Measurements from ENCODE around the gene ATP6V0A4.

Gene ATP6V0A4

DNA sequence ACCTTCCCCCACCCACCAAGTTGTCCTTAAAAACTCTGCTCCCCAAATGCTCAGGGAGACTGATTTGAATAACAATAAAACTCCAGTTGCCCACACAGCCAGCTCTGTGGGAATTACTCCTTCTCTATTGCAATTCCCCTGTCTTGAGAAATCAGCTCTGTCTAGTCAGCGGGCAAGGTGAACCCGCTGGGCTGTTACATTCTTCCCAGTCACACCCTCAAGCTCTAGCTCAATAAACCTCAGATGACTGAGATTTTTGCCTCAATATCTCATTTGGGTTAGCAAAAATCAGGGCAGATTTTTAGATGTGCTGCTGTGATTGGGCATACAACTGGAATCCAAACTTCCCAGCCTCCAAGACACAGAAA, 129.8 kb downstream of the ATP6V0A4 start:
- Histone ChIP-seq H3K4me1 (ENCODE audit: insufficient read depth, low read length) (no peaks in the 10 kb centered on the region), H3K9ac (ENCODE audit: low read depth, low read length) (no peak overlapping the region), H3K9me3 (ENCODE audit: insufficient read depth, low read length, severe bottlenecking) (no peaks in the 10 kb centered on the region), H3K4me3 (ENCODE audit: low read depth in 1 of 2, low read length in 2 of 2) (no peak overlapping the region), H4K20me1 (ENCODE audit: insufficient read depth, low read length) (no peaks in the 10 kb centered on the region), H2AFZ (ENCODE audit: low read depth, low read length) (no peak overlapping the region), H3K4me2 (ENCODE audit: insufficient read depth, low read length) (no peak overlapping the region), H3K36me3 (ENCODE audit: insufficient read depth, low read length) (no peaks in the 10 kb centered on the region), H3K27me3 (ENCODE audit: insufficient read depth, low read length, poor library complexity) (no peaks in the 10 kb centered on the region), H3K79me2 (ENCODE audit: insufficient read depth, low read length) (no peaks in the 10 kb centered on the region), H3K27ac (ENCODE audit: low read length) (no peak overlapping the region)
- TF ChIP-seq, protein P1, sequence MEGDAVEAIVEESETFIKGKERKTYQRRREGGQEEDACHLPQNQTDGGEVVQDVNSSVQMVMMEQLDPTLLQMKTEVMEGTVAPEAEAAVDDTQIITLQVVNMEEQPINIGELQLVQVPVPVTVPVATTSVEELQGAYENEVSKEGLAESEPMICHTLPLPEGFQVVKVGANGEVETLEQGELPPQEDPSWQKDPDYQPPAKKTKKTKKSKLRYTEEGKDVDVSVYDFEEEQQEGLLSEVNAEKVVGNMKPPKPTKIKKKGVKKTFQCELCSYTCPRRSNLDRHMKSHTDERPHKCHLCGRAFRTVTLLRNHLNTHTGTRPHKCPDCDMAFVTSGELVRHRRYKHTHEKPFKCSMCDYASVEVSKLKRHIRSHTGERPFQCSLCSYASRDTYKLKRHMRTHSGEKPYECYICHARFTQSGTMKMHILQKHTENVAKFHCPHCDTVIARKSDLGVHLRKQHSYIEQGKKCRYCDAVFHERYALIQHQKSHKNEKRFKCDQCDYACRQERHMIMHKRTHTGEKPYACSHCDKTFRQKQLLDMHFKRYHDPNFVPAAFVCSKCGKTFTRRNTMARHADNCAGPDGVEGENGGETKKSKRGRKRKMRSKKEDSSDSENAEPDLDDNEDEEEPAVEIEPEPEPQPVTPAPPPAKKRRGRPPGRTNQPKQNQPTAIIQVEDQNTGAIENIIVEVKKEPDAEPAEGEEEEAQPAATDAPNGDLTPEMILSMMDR (IDR thresholded peaks at IDR 0.05; ENCODE audit: borderline replicate concordance, extremely low read depth, low read length, poor library complexity, severe bottlenecking): no peak
- no peak for TF ChIP-seq EZH2 (IDR thresholded peaks at IDR 0.05; ENCODE audit: borderline replicate concordance, low read depth, low read length, severe bottlenecking)
- DNase-seq (no peak), ATAC-seq (ENCODE audit: insufficient read depth, low read depth) (no peak)

DNA sequence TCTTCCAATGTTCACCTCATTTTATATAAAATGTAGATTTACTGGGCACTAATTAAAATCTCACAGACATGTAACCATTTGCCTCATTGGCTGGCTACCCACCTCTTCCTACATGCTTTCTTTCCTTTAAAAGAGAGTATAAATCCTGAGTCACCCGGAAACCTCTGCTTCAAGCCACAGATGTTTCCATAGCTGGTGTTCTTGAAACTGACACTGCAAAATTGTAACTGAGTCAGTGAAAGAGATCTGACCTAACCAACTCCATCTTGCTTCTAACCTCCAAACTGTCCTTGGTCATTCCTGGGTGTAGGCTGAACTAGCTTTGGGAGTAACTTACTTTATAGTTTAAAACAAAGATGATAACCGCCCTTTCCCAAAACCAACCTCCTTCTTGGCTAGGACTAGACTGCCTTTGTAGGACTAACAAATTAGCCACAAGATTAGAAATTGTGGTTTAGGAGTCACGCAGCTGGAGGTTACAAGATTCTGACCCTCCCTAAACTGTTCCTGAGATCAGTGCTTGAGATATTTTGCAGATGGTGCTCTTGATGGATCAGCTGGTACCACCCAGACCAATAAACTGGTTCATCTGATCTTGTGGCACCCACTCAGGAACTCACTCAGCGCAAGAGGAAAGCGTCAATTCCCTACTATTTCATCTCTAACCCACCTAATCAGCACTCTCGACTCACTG, 130.3 kb downstream of the ATP6V0A4 start:
- H3K79me2 ChIP-seq (ENCODE audit: insufficient read depth, low read length): no peaks in the 10 kb centered on the region
- no peak overlapping the region for H3K27ac ChIP-seq (ENCODE audit: low read length)
- H2AFZ ChIP-seq (ENCODE audit: low read depth, low read length): no peak overlapping the region
- no peaks in the 10 kb centered on the region for H3K9me3 ChIP-seq (ENCODE audit: insufficient read depth, low read length, severe bottlenecking)
- no peaks in the 10 kb centered on the region for H4K20me1 ChIP-seq (ENCODE audit: insufficient read depth, low read length)
- H3K36me3 ChIP-seq (ENCODE audit: insufficient read depth, low read length): no peaks in the 10 kb centered on the region
- no peak overlapping the region for H3K9ac ChIP-seq (ENCODE audit: low read depth, low read length)
- TF ChIP-seq EZH2 (IDR thresholded peaks at IDR 0.05; ENCODE audit: borderline replicate concordance, low read depth, low read length, severe bottlenecking): no peak
- TF ChIP-seq, protein P1 (IDR thresholded peaks at IDR 0.05; ENCODE audit: borderline replicate concordance, extremely low read depth, low read length, poor library complexity, severe bottlenecking): no peak
- DNase-seq: no peak
- H3K27me3 ChIP-seq (ENCODE audit: insufficient read depth, low read length, poor library complexity): no peaks in the 10 kb centered on the region
- ATAC-seq (ENCODE audit: insufficient read depth, low read depth): no peak
- no peak overlapping the region for H3K4me2 ChIP-seq (ENCODE audit: insufficient read depth, low read length)
- H3K4me3 ChIP-seq (ENCODE audit: low read depth in 1 of 2, low read length in 2 of 2): no peak overlapping the region
- H3K4me1 ChIP-seq (ENCODE audit: insufficient read depth, low read length): no peaks in the 10 kb centered on the region

DNA sequence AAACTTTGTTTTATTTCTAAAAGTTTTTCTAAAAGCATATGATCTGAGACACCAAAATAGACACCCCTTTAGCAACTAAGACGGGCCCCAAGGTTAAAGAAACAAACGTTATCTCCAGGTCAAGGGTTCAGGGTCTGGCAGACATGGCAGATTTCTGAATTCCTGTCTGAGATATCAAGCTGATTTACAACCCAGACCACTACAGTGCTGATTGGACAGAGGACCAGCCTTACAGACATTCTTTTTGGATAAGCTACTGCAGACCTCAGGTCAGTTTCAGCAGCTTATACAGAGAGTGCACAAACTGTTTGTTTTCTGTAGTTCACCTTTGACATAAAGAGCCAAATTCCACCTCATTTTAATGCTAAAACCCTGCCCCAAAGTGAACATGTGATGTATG, 131.6 kb downstream of the ATP6V0A4 start:
- Histone ChIP-seq H3K27ac (ENCODE audit: low read length) (no peak overlapping the region), H3K79me2 (ENCODE audit: insufficient read depth, low read length) (no peaks in the 10 kb centered on the region), H3K4me3 (ENCODE audit: low read depth in 1 of 2, low read length in 2 of 2) (no peak overlapping the region), H2AFZ (ENCODE audit: low read depth, low read length) (no peak overlapping the region), H3K4me1 (ENCODE audit: insufficient read depth, low read length) (no peaks in the 10 kb centered on the region), H3K9me3 (ENCODE audit: insufficient read depth, low read length, severe bottlenecking) (no peaks in the 10 kb centered on the region), H3K36me3 (ENCODE audit: insufficient read depth, low read length) (no peaks in the 10 kb centered on the region), H3K4me2 (ENCODE audit: insufficient read depth, low read length) (no peak overlapping the region), H3K27me3 (ENCODE audit: insufficient read depth, low read length, poor library complexity) (no peaks in the 10 kb centered on the region), H3K9ac (ENCODE audit: low read depth, low read length) (no peak overlapping the region), H4K20me1 (ENCODE audit: insufficient read depth, low read length) (no peaks in the 10 kb centered on the region)
- TF ChIP-seq EZH2 (IDR thresholded peaks at IDR 0.05; ENCODE audit: borderline replicate concordance, low read depth, low read length, severe bottlenecking): no peak
- TF ChIP-seq, protein P1 (IDR thresholded peaks at IDR 0.05; ENCODE audit: borderline replicate concordance, extremely low read depth, low read length, poor library complexity, severe bottlenecking): no peak
- ATAC-seq (ENCODE audit: insufficient read depth, low read depth): no peak
- DNase-seq: no peak
